Activated gamma-delta T cell treated with Interleukin-2 at 50 U/mL for 16 hours (primary cell): ENCODE results near the gene KLHL20.
"Not testable (repeated sequence)": the region's sequence is repeated elsewhere in the genome, so short reads cannot be mapped to it uniquely, and the experiment has no call there.

Experiments
- DNase-seq: peaks from one replicate; pipeline ENCODE4 v3.0.0-alpha.2; 2020

Gene KLHL20

GRCh38 chr1:173757666-173758065, 42.9 kb downstream of the KLHL20 start:
- no peak for DNase-seq

GRCh38 chr1:173758110-173758509, 43.3 kb downstream of the KLHL20 start:
- no peak for DNase-seq

GRCh38 chr1:173758980-173759379, 44.2 kb downstream of the KLHL20 start:
- no peak for DNase-seq

GRCh38 chr1:173764331-173764730, 49.5 kb downstream of the KLHL20 start:
- DNase-seq: not testable (repeated sequence)

GRCh38 chr1:173768206-173768605, 53.4 kb downstream of the KLHL20 start:
- DNase-seq: no peak

GRCh38 chr1:173768827-173769226, 54.0 kb downstream of the KLHL20 start:
- no peak for DNase-seq

GRCh38 chr1:173770330-173770729, 55.5 kb downstream of the KLHL20 start:
- DNase-seq: not testable (repeated sequence)

GRCh38 chr1:173771560-173771959, 56.8 kb downstream of the KLHL20 start:
- no peak for DNase-seq

- no peak for DNase-seq
These were observed 60.9 kb downstream of the KLHL20 start for GRCh38 chr1:173775578-173776226.

- no peak for DNase-seq
These were observed 65.2 kb downstream of the KLHL20 start for GRCh38 chr1:173779936-173780335.

GRCh38 chr1:173784997-173785396, 70.2 kb downstream of the KLHL20 start:
- DNase-seq: no peak

- no peak for DNase-seq
These were observed 75.1 kb downstream of the KLHL20 start for GRCh38 chr1:173789841-173790240.

GRCh38 chr1:173798078-173798477, 83.3 kb downstream of the KLHL20 start:
- DNase-seq: no peak

GRCh38 chr1:173799995-173800394, 85.2 kb downstream of the KLHL20 start:
- DNase-seq: not testable (repeated sequence)

GRCh38 chr1:173802961-173803360, 88.2 kb downstream of the KLHL20 start:
- no peak for DNase-seq

- not testable (repeated sequence) for DNase-seq
These were observed 98.9 kb downstream of the KLHL20 start for GRCh38 chr1:173813654-173814053.

GRCh38 chr1:173818459-173818858, 103.7 kb downstream of the KLHL20 start:
- DNase-seq: no peak

GRCh38 chr1:173821680-173822079, 106.9 kb downstream of the KLHL20 start:
- DNase-seq: no peak

- DNase-seq: no peak
These were observed 109.1 kb downstream of the KLHL20 start for GRCh38 chr1:173823781-173824314.

- DNase-seq: peak; percentile 85
These were observed 109.7 kb downstream of the KLHL20 start, which contains the start of the genes CENPL and DARS2 for GRCh38 chr1:173824315-173825081. Gene CENPL, minus strand, starts transcription at chr1:173824883. Its CDS starts 13,584 bp downstream, at chr1:173811299. Gene DARS2, plus strand, starts transcription at chr1:173824673. Its CDS starts 557 bp downstream, at chr1:173825230.

- DNase-seq: no peak
These were observed 112.8 kb downstream of the KLHL20 start for GRCh38 chr1:173827611-173828010.

- DNase-seq: no peak
These were observed 118.0 kb downstream of the KLHL20 start for GRCh38 chr1:173832748-173833147.
